ENCODE results near the gene TRAF2.

- TF ChIP-seq EZH2 (IDR thresholded peaks at IDR 0.05) (no peak), POLR2AphosphoS5 (IDR thresholded peaks at IDR 0.05; ENCODE audit: borderline replicate concordance, low read depth, low read length) (no peak)
Observed at GRCh38 chr9:136856541-136857141, 29.7 kb upstream of the TRAF2 start.

Measured in SK-N-MC (cell line).